Measurements from ENCODE around the gene NFE2L3.
A peak's percentile ranks its signal among the peaks of the same experiment; 100 is the strongest.

The NFE2L3 gene

GRCh38 chr7:26201247-26202018, 49.4 kb downstream of the NFE2L3 start, which contains the start of gene CBX3:
Gene CBX3 (plus strand): TSS chr7:26201745. CDS start chr7:26202999, 1,254 bp downstream.
- peak; percentile 96 for DNase-seq

- DNase-seq, result peak; percentile 87
Observed at GRCh38 chr7:26202019-26202990, 50.3 kb downstream of the NFE2L3 start.

- no peak for DNase-seq
Observed at GRCh38 chr7:26203016-26203415, 51.0 kb downstream of the NFE2L3 start.

- DNase-seq, result no peak
Observed at GRCh38 chr7:26208040-26208439, 56.0 kb downstream of the NFE2L3 start.

GRCh38 chr7:26212921-26213718, 61.1 kb downstream of the NFE2L3 start:
- no peak for DNase-seq

- DNase-seq, result no peak
Observed at GRCh38 chr7:26213807-26214515, 62.0 kb downstream of the NFE2L3 start.

- no peak for DNase-seq
Observed at GRCh38 chr7:26216049-26216448, 64.1 kb downstream of the NFE2L3 start.

- no peak for DNase-seq
Observed at GRCh38 chr7:26224359-26224758, 72.4 kb downstream of the NFE2L3 start.

GRCh38 chr7:26227987-26228386, 76.0 kb downstream of the NFE2L3 start:
- no peak for DNase-seq

- no peak for DNase-seq
Observed at GRCh38 chr7:26233902-26234511, 82.0 kb downstream of the NFE2L3 start.

Measured in activated CD8-positive, alpha-beta memory T cell treated with anti-CD3 and anti-CD28 coated beads for 24 hours (primary cell).